GM12878 (cell line): Measurements from ENCODE around the gene ZNF709. TPM values are rescaled to one million over a fixed set of nuclear protein-coding genes. Genes with fewer than 3 reads are reported as not detected.
A peak's percentile ranks its signal among the peaks of the same experiment; 100 is the strongest.

ENCODE experiments used
- ATAC-seq: fragments of 200-7000 bp; cut with Tn5 transposase; 3 replicates; pipeline ENCODE4 v1.9.1; 2020; ENCODE audit warnings: mild to moderate bottlenecking, moderate library complexity
- BruUV-seq: library from RNA; stranded (reverse); fragments of 400-500 nt; replicated peaks from 2 replicates; lab custom pipeline; 2021; lab: Mats Ljungman, UMichigan
- CTCF ChIA-PET: fragments of 300-600 bp; sonication (Branson Sonifier 250); formaldehyde crosslinking; extraction: SDS; loops from one replicate; lab custom pipeline; 2021; ENCODE audit warnings: inconsistent platforms; lab: Yijun Ruan, JAX
- POLR2A ChIA-PET: fragments of 350-600 bp; formaldehyde crosslinking; extraction: SDS; loops from one replicate; lab custom pipeline; 2021; ENCODE audit warnings: inconsistent platforms; lab: Charles Lee
- RAD21 ChIA-PET: fragments of 300-600 bp; sonication (Branson Sonifier 250); formaldehyde crosslinking; loops from one replicate; lab custom pipeline; 2023; ENCODE audit warnings: antibody characterized with exemption; ENCODE audit not compliant: unreplicated experiment; lab: Charles Lee
- SMC1A ChIA-PET: fragments of 300-600 bp; sonication (Branson Sonifier 250); formaldehyde crosslinking; loops from one replicate; lab custom pipeline; 2023; ENCODE audit not compliant: unreplicated experiment, uncharacterized antibody; lab: Charles Lee
- DNase-seq: peaks from one replicate; pipeline ENCODE4 v3.0.0-alpha.2; 2011; ENCODE audit warnings: low read depth, low spot score
- FAIRE-seq: peaks from 3 replicates; lab custom pipeline; 2011; peaks lifted over from hg19 to GRCh38; lab: Jason Lieb, UNC
- H2AFZ ChIP-seq: 2 replicates; pipeline ENCODE4 v1.6.0; 2011; ENCODE audit warnings: low read depth, low read length, control low read depth; ENCODE audit not compliant: control insufficient read depth
- H3K27ac ChIP-seq: 2 replicates; pipeline ENCODE4 v1.5.1; 2011; ENCODE audit warnings: control low read depth; ENCODE audit not compliant: control insufficient read depth, insufficient read depth
- H3K27me3 ChIP-seq, 2 experiments: replicated peaks in 1 of 2; 2 replicates each; pipeline versions ENCODE4 v1.6.0 to v1.6.1; 2011; ENCODE audit warnings: low read length in 1 of 2; ENCODE audit not compliant: control insufficient read depth in 2 of 2, insufficient read depth in 2 of 2
- H3K36me3 ChIP-seq, 2 experiments: 2 replicates each; pipeline ENCODE4 v1.5.1; 2011; ENCODE audit warnings: low read length in 1 of 2; ENCODE audit not compliant: control insufficient read depth in 2 of 2, insufficient read depth in 2 of 2
- H3K4me1 ChIP-seq: 2 replicates; pipeline ENCODE4 v1.6.1; 2011; ENCODE audit warnings: mild to moderate bottlenecking, low read length, moderate library complexity, mixed read lengths; ENCODE audit not compliant: control insufficient read depth, insufficient read depth
- H3K4me2 ChIP-seq: 2 replicates; pipeline ENCODE4 v1.6.0; 2011; ENCODE audit warnings: control low read depth; ENCODE audit not compliant: control insufficient read depth, insufficient read depth
- H3K4me3 ChIP-seq: fragments of 200-600 bp; sonication (generic); 2 replicates; pipeline ENCODE4 v1.5.1; 2016
- H3K79me2 ChIP-seq: 2 replicates; pipeline ENCODE4 v1.6.0; 2011; ENCODE audit warnings: low read length; ENCODE audit not compliant: control insufficient read depth, insufficient read depth
- H3K9ac ChIP-seq: 2 replicates; pipeline ENCODE4 v1.8.0; 2011; ENCODE audit warnings: low read length, control low read depth, mixed read lengths; ENCODE audit not compliant: control insufficient read depth, insufficient read depth
- H3K9me3 ChIP-seq: replicated peaks from 3 replicates; pipeline ENCODE4 v1.5.1; 2011; ENCODE audit warnings: mild to moderate bottlenecking, low read length; ENCODE audit not compliant: control insufficient read depth, insufficient read depth
- H4K20me1 ChIP-seq: 2 replicates; pipeline ENCODE4 v1.6.0; 2011; ENCODE audit not compliant: control insufficient read depth, insufficient read depth
- ATF7 ChIP-seq: fragments of 450-650 bp; IDR thresholded peaks from 2 replicates; pipeline ENCODE4 v1.6.1; 2016; ENCODE audit warnings: low read depth, mild to moderate bottlenecking
- BHLHE40 ChIP-seq, 2 experiments: fragments of 450-650 bp in 1 of 2; IDR thresholded peaks; 2 replicates each; pipeline ENCODE4 v1.6.1; 2011 to 2017; ENCODE audit warnings: low read depth in 2 of 2, borderline replicate concordance in 1 of 2, improper control_type of control experiment in 1 of 2, low read length in 1 of 2, mild to moderate bottlenecking in 1 of 2
- CREB1 ChIP-seq: IDR thresholded peaks from 2 replicates; pipeline ENCODE4 v1.6.1; 2012; ENCODE audit warnings: low read depth, mild to moderate bottlenecking, inconsistent platforms
- IKZF1 ChIP-seq: fragments of 450-650 bp; conservative IDR thresholded peaks from 2 replicates; pipeline ENCODE4 v1.6.1; 2017; ENCODE audit warnings: antibody characterized with exemption, mild to moderate bottlenecking
- MEF2A ChIP-seq: IDR thresholded peaks from 2 replicates; pipeline ENCODE4 v1.6.1; 2011; ENCODE audit warnings: low read depth, mild to moderate bottlenecking, low read length, moderate library complexity; ENCODE audit not compliant: insufficient read depth
- NBN ChIP-seq: fragments of 450-650 bp; IDR thresholded peaks from 2 replicates; pipeline ENCODE4 v1.6.1; 2016
- NR2C1 ChIP-seq: fragments of 450-650 bp; IDR thresholded peaks from 2 replicates; pipeline ENCODE4 v1.6.1; 2017; ENCODE audit warnings: antibody characterized with exemption, mild to moderate bottlenecking, moderate library complexity
- NR2F1 ChIP-seq: fragments of 450-650 bp; conservative IDR thresholded peaks from 2 replicates; pipeline ENCODE4 v1.6.1; 2017; ENCODE audit warnings: mild to moderate bottlenecking
- RUNX3 ChIP-seq: IDR thresholded peaks from 2 replicates; pipeline ENCODE4 v1.6.1; 2012; ENCODE audit warnings: low read length, inconsistent platforms
- ZNF384 ChIP-seq: IDR thresholded peaks from 2 replicates; pipeline ENCODE4 v1.6.1; 2012; ENCODE audit warnings: low read depth, mild to moderate bottlenecking, low read length, improper control_type of control experiment, borderline replicate concordance
- WGBS: methylation state at CpG from one replicate; pipeline ENCODE4 v1.1.6; 2016; ENCODE audit warnings: low lambda C conversion rate; ENCODE audit not compliant: insufficient replicate concordance, insufficient coverage; ENCODE audit errors: missing lambda C conversion rate; 5-methylcytosine and 5-hydroxymethylcytosine counted together
- in situ Hi-C: fragments of 300-500 bp; cut with MboI; formaldehyde crosslinking; loops from 9 replicates; pipeline ENCODE4 v1.14.3; 2018; ENCODE audit warnings: mixed read lengths
- intact Hi-C: fragments of 100-400 bp; cut with micrococcal nuclease; formaldehyde crosslinking; loops from one replicate; pipeline ENCODE4 v1.14.2; 2022; ENCODE audit not compliant: unreplicated experiment
- polyA plus RNA-seq, 11 experiments: library from polyadenylated mRNA; depleted of rRNA in 4 of 11; unstranded in 6 of 11; stranded (reverse) in 5 of 11; fragments of >200 nt; fragmentation: Nextera tagmentation in 4 of 11; fragmentation: Illumina TruSeq in 1 of 11; extraction: Ambion mirVana in 4 of 11; extraction: Trizol in 1 of 11; gene quantifications; 1 replicate in 1 of 11; 2 replicates in 10 of 11; pipeline versions ENCODE4 v1.2.1 to v1.2.3, GENCODE V29; 2011 to 2016; ENCODE audit warnings: inconsistent platforms in 2 of 11, missing spikeins in 2 of 11, low read depth in 1 of 11
- total RNA-seq, 4 experiments: library from RNA; depleted of rRNA in 3 of 4; stranded (reverse); fragments of >200 nt in 3 of 4; fragmentation: Illumina TruSeq in 1 of 4; extraction: Trizol in 1 of 4; gene quantifications; 2 replicates each; pipeline versions ENCODE4 v1.2.1 to v1.2.3, GENCODE V29; 2013 to 2021

The ZNF709 gene
- total and polyA plus RNA-seq, 10 of the 15 experiments (the other 5 are each of a cell fraction or from before 2014, with no cell fraction given) = 0.27 to 2.5 (median 1.5) TPM

DNA sequence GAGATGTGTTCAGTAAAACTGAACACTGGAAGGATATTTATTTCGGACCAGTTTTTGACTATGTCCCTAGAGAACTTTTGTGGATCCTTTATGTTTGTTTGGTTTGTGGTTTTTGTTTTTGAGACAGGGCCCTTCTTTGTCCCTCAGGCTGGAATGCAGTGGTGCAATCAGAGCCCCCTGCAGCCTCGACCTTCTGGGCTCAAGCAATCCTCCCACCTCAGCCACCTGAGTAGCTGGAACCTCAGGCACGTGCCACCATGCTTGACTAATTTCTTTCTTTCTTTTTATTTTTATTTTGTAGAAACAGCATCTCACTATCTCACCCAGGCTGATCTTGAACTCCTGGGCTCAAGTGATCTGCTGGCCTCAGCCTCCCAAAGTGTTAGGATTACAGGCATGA, 955 bp upstream of the ZNF709 start:
- no peak overlapping the region; the same call in 1 of the 2 replicates for H3K4me3 ChIP-seq
- peaks cover 7% of the 10 kb centered on the region for H3K79me2 ChIP-seq
- TF ChIP-seq MEF2A = no peak
- TF ChIP-seq BHLHE40 (IDR thresholded peaks at IDR 0.05; ENCODE audit: borderline replicate concordance in 1 of 2, low read depth in 2 of 2, low read length in 1 of 2) = peak; percentile 27 to 64; a peak in 2 of 4 replicates
- TF ChIP-seq RUNX3 = 0 out of 2 replicates have a peak, but pooled peaks have one; percentile 11
- no peaks in the 10 kb centered on the region for H4K20me1 ChIP-seq
- ATAC-seq (no peak), FAIRE-seq (no peak), DNase-seq (no peak)
- CTCF ChIA-PET = no interaction called here
- BruUV-seq = no TSS peak
- peak overlapping the region; percentile 34; the same call in 1 of the 2 replicates for H2AFZ ChIP-seq
- no peaks in the 10 kb centered on the region for H3K4me1 ChIP-seq
- no peak overlapping the region for H3K27ac ChIP-seq
- no peak overlapping the region for H3K9ac ChIP-seq
- in situ Hi-C loops (no loop called here), intact Hi-C loops (no loop called here)
- POLR2A ChIA-PET = interaction anchor here (0.6 kb wide), 1 partner anchor 1526 kb away, joined by 6 read pairs; no protein-coding TSS in a partner anchor
- SMC1A ChIA-PET = no interaction called here
- WGBS = 0% methylated on average over 3 of the region's 3 CpGs
- H3K4me2 ChIP-seq = no peak overlapping the region
- H3K27me3 ChIP-seq = no peaks in the 10 kb centered on the region
- no peaks in the 10 kb centered on the region for H3K36me3 ChIP-seq
- H3K9me3 ChIP-seq = no peaks in the 10 kb centered on the region; the same call in 2 of the 3 replicates
- RAD21 ChIA-PET = no interaction called here

DNA sequence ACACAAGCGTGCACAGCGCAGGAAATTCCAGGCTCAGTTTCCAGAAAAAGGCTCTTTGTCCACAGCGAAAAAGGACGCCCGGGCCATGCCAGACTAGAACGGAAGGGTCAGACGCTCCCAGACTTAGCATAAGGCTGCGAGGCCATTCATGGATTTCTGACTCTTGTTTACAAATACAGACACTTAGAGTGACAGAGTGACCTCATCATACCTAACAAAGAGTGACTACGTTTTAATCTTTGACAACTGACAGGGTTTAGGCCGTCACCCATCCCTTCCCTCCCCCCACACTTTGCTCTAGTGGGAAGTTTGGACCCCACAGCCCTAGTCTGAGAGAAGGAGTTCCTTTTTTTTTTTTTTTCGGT, 418 bp upstream of the ZNF709 start:
- no peak overlapping the region for H3K27ac ChIP-seq
- no peaks in the 10 kb centered on the region for H3K36me3 ChIP-seq
- BruUV-seq = no TSS peak
- H3K9ac ChIP-seq = no peak overlapping the region; the same call in 1 of the 2 replicates
- H3K27me3 ChIP-seq = no peaks in the 10 kb centered on the region
- H2AFZ ChIP-seq = peak overlapping the region; percentile 93
- RAD21 ChIA-PET = interaction anchor here (1.4 kb wide), 1 partner anchor 10 kb away, joined by 6 read pairs; no protein-coding TSS in a partner anchor
- peaks cover 7% of the 10 kb centered on the region for H3K79me2 ChIP-seq
- peak overlapping the region; percentile 98 for H3K4me3 ChIP-seq
- no peak for DNase-seq
- H3K4me2 ChIP-seq = peak overlapping the region; percentile 83
- in situ Hi-C loops = no loop called here
- no peaks in the 10 kb centered on the region for H4K20me1 ChIP-seq
- H3K9me3 ChIP-seq = no peaks in the 10 kb centered on the region
- no peaks in the 10 kb centered on the region for H3K4me1 ChIP-seq
- peak; percentile 35; the same call in 1 of the 2 replicates for TF ChIP-seq CREB1
- 0 out of 2 replicates have a peak, but pooled peaks have one; percentile 20 for TF ChIP-seq ATF7
- no peak for TF ChIP-seq NR2F1
- TF ChIP-seq IKZF1 = peak; percentile 35; the same call in 1 of the 2 replicates
- TF ChIP-seq NBN = 0 out of 2 replicates have a peak, but pooled peaks have one; percentile 11
- TF ChIP-seq ZNF384 = no peak
- 0 out of 2 replicates have a peak, but pooled peaks have one; percentile 3 for TF ChIP-seq NR2C1
- TF ChIP-seq, all 136 proteins: peak for 5
- POLR2A ChIA-PET = no interaction called here
- SMC1A ChIA-PET = interaction anchor here (1.5 kb wide), 1 partner anchor 11 kb away, joined by 8 read pairs; no protein-coding TSS in a partner anchor
- CTCF ChIA-PET = interaction anchor here (1.6 kb wide), 1 partner anchor 562 kb away, joined by 3 read pairs; no protein-coding TSS in a partner anchor
- intact Hi-C loops = no loop called here
- no peak for FAIRE-seq
- 4% methylated on average over 11 of the region's 11 CpGs for WGBS
- peak; percentile 9 for ATAC-seq
